HepG2 (cell line): Measurements from ENCODE around the gene PRR35. TPM values are rescaled to one million over a fixed set of nuclear protein-coding genes. Genes with fewer than 3 reads are reported as not detected.

Experiments used
- ATAC-seq: fragments of 200-7000 bp; cut with Tn5 transposase; 3 replicates; pipeline ENCODE4 v1.9.1; 2020; ENCODE audit warnings: mild to moderate bottlenecking, moderate library complexity
- BruUV-seq: library from RNA; stranded (reverse); fragments of 400-500 nt; replicated peaks from 2 replicates; lab custom pipeline; 2021; lab: Mats Ljungman, UMichigan
- CTCF ChIA-PET: fragments of 300-600 bp; formaldehyde crosslinking; extraction: SDS; loops from one replicate; lab custom pipeline; 2021; ENCODE audit warnings: low total read pairs, inconsistent platforms, low intra/inter-chr PET ratio; lab: Yijun Ruan, JAX
- POLR2A ChIA-PET: fragments of 350-600 bp; sonication (Branson Sonifier 250); formaldehyde crosslinking; loops from one replicate; lab custom pipeline; 2020; ENCODE audit warnings: antibody characterized with exemption, inconsistent platforms; lab: Yijun Ruan, JAX
- DNase-seq: peaks from one replicate; pipeline ENCODE4 v3.0.0-alpha.2; 2015; ENCODE audit warnings: low spot score
- FAIRE-seq: peaks from 3 replicates; lab custom pipeline; 2011; peaks lifted over from hg19 to GRCh38; lab: Jason Lieb, UNC
- H2AFZ ChIP-seq: one replicate; pipeline ENCODE4 v1.6.1; 2011; ENCODE audit warnings: low read length, inconsistent platforms
- H3K27ac ChIP-seq: fragments of 300-600 bp; 3 replicates; pipeline ENCODE4 v1.8.0; 2011; ENCODE audit warnings: mixed run types, mild to moderate bottlenecking, mixed read lengths, low read length, inconsistent platforms; ENCODE audit not compliant: insufficient read depth; ENCODE audit errors: extremely low read length
- H3K27me3 ChIP-seq, 2 experiments: fragments of 200-600 bp in 1 of 2; 2 replicates in 1 of 2; 3 replicates in 1 of 2; pipeline versions ENCODE4 v1.6.0 to v1.8.0; 2011; ENCODE audit warnings: low read length in 2 of 2, mild to moderate bottlenecking in 2 of 2, moderate library complexity in 2 of 2, inconsistent platforms in 1 of 2; ENCODE audit not compliant: insufficient read depth in 2 of 2, control insufficient read depth in 1 of 2
- H3K36me3 ChIP-seq, 2 experiments: fragments of 200-600 bp in 1 of 2; replicated peaks in 1 of 2; 2 replicates in 1 of 2; 3 replicates in 1 of 2; pipeline versions ENCODE4 v1.5.1 to v1.8.0; 2011; ENCODE audit warnings: low read length in 2 of 2, inconsistent platforms in 1 of 2; ENCODE audit not compliant: insufficient read depth in 2 of 2, control insufficient read depth in 1 of 2
- H3K4me1 ChIP-seq: 2 replicates; pipeline ENCODE4 v1.5.1; 2012; ENCODE audit warnings: low read length, inconsistent platforms; ENCODE audit not compliant: insufficient read depth
- H3K4me2 ChIP-seq: 2 replicates; pipeline ENCODE4 v1.6.0; 2011; ENCODE audit warnings: low read depth, low read length, inconsistent platforms
- H3K4me3 ChIP-seq, 3 experiments: fragments of 200-600 bp in 1 of 3; sonication (generic), shearing (Covaris generic) in 1 of 3; replicated peaks in 1 of 3; 2 replicates each; pipeline ENCODE4 v1.5.1; 2011 to 2016; ENCODE audit warnings: low read length in 3 of 3, inconsistent platforms in 2 of 3, low read depth in 2 of 3, mild to moderate bottlenecking in 2 of 3, control low read depth in 1 of 3, mixed read lengths in 1 of 3; ENCODE audit not compliant: insufficient read depth in 1 of 3
- H3K79me2 ChIP-seq: one replicate; pipeline ENCODE4 v1.6.1; 2011; ENCODE audit warnings: low read length, inconsistent platforms; ENCODE audit not compliant: insufficient read depth
- H3K9ac ChIP-seq: 2 replicates; pipeline ENCODE4 v1.6.0; 2011; ENCODE audit warnings: mild to moderate bottlenecking, low read depth, low read length, inconsistent platforms; ENCODE audit not compliant: insufficient read depth
- H3K9me3 ChIP-seq: 2 replicates; pipeline ENCODE4 v1.5.1; 2012; ENCODE audit warnings: mild to moderate bottlenecking, low read length
- H4K20me1 ChIP-seq: 2 replicates; pipeline ENCODE4 v1.6.0; 2011; ENCODE audit warnings: inconsistent platforms, mild to moderate bottlenecking, low read length, moderate library complexity; ENCODE audit not compliant: insufficient read depth
- E2F1 ChIP-seq: sonication (generic); formaldehyde crosslinking; IDR thresholded peaks from 2 replicates; pipeline ENCODE4 v1.5.0; 2020; ENCODE audit warnings: missing genetic modification reagents
- NFKBIZ ChIP-seq: IDR thresholded peaks from 2 replicates; pipeline ENCODE4 v1.6.1; 2018; ENCODE audit warnings: missing genetic modification reagents, missing compliant biosample characterization
- WGBS: methylation state at CpG from one replicate; pipeline ENCODE4 v1.1.6; 2017; ENCODE audit warnings: low lambda C conversion rate; 5-methylcytosine and 5-hydroxymethylcytosine counted together
- in situ Hi-C: cut with HindIII; loops from 2 replicates; pipeline ENCODE4 v1.10.0; 2017; ENCODE audit warnings: low pct_unique_long_range_greater_than_20kb; ENCODE audit not compliant: extremely low pct_ligation_motif_present
- intact Hi-C: fragments of 100-400 bp; cut with micrococcal nuclease; formaldehyde crosslinking; loops from one replicate; pipeline ENCODE4 v1.10.0; 2022; ENCODE audit not compliant: unreplicated experiment
- microRNA-seq: library from miRNA; unstranded; fragments of <30 nt; microRNA quantifications from one replicate; pipeline ENCODE4, GENCODE V29; 2020
- polyA plus RNA-seq, 8 experiments: library from polyadenylated mRNA; depleted of rRNA in 3 of 8; stranded (reverse) in 7 of 8; unstranded in 1 of 8; fragments of >200 nt; fragmentation: Illumina TruSeq in 4 of 8; extraction: Trizol in 4 of 8; gene quantifications; 2 replicates each; pipeline versions ENCODE4 v1.2.1 to v1.2.3, GENCODE V29; 2011 to 2016; ENCODE audit warnings: low read depth in 4 of 8, missing spikeins in 1 of 8, mixed read lengths in 1 of 8; ENCODE audit not compliant: insufficient read depth in 1 of 8
- small RNA-seq, 3 experiments: library from RNA; depleted of rRNA; stranded (forward); fragments of <200 nt; gene quantifications; one replicate each; pipeline ENCODE3, GENCODE V24; 2012; ENCODE audit warnings: low read depth in 2 of 3, low replicate concordance in 1 of 3; ENCODE audit not compliant: insufficient read length in 3 of 3, insufficient read depth in 2 of 3
- total RNA-seq, 5 experiments: library from RNA; depleted of rRNA; stranded (reverse); fragments of >200 nt; fragmentation: Illumina TruSeq; extraction: Trizol; gene quantifications; 2 replicates each; pipeline ENCODE4 v1.2.3, GENCODE V29; 2016; ENCODE audit warnings: low read depth in 1 of 5

Gene PRR35
- total and polyA plus RNA-seq, 2 of the 13 experiments (the other 11 are each of a cell fraction or from before 2014, with no cell fraction given), result 0.07 to 0.16 TPM

GRCh38 chr16:615122-615521, 54.9 kb downstream of the PRR35 start:
- CTCF ChIA-PET, result no interaction called here
- FAIRE-seq, result no peak
- H3K4me3 ChIP-seq, result no peak overlapping the region
- POLR2A ChIA-PET, result no interaction called here
- no peak for ATAC-seq
- no peaks in the 10 kb centered on the region for H3K9me3 ChIP-seq
- intact Hi-C loops, result no loop called here
- no peak overlapping the region for H3K9ac ChIP-seq
- no peaks in the 10 kb centered on the region for H4K20me1 ChIP-seq
- peaks cover 18% of the 10 kb centered on the region for H3K4me1 ChIP-seq
- H3K27ac ChIP-seq, result no peak overlapping the region
- TF ChIP-seq E2F1 (no peak), NFKBIZ (CRISPR knock-in tag) (no peak)
- no TSS peak for BruUV-seq
- H3K36me3 ChIP-seq, result peaks cover 1 to 9% of the 10 kb centered on the region in 2 experiments; a peak in 1 of 5 replicates
- no peaks in the 10 kb centered on the region for H3K79me2 ChIP-seq
- H3K4me2 ChIP-seq, result no peak overlapping the region
- H3K27me3 ChIP-seq, result no peaks in the 10 kb centered on the region
- H2AFZ ChIP-seq, result no peak overlapping the region
- in situ Hi-C loops, result no loop called here
- no peak for DNase-seq
- 99% methylated on average over 13 of the region's 13 CpGs for WGBS

Small RNAs within 50 kb of the gene (microRNA-seq; reads per million reads assigned to microRNA genes)
- gene MIR3176 (49.5 reads per million, percentile 67 among the genes with 10 or more reads in this experiment), gene MIR5587 (0.85 reads per million)

Small RNAs within 50 kb of the gene (small RNA-seq; reads per million reads assigned to genes)
- 0 reads per million in 3 experiments for gene MIR3176
- gene MIR5587, result 0 to 1.9 (median 0.98) reads per million in 3 experiments
- 0 reads per million in 3 experiments for gene Z98883.1

Other genes starting within 250 kb of the PRR35 start
- gene AXIN1, start 207.7 kb upstream of the PRR35 start, total RNA-seq (2016; rRNA removed; fragmentation: Illumina TruSeq; extraction: Trizol), result 18.8 and 24.0 TPM in 2 replicates
- gene AXIN1, start 207.7 kb upstream of the PRR35 start, polyA plus RNA-seq (2011; rRNA removed), result 26.0 and 28.5 TPM in 2 replicates
- gene MRPL28, start 189.9 kb upstream of the PRR35 start, total RNA-seq (2016; rRNA removed; fragmentation: Illumina TruSeq; extraction: Trizol), result 114 and 128 TPM in 2 replicates
- gene MRPL28, start 189.9 kb upstream of the PRR35 start, polyA plus RNA-seq (2011; rRNA removed), result 121 and 135 TPM in 2 replicates
- gene PGAP6, start 178.4 kb upstream of the PRR35 start, total RNA-seq (2016; rRNA removed; fragmentation: Illumina TruSeq; extraction: Trizol), result 33.7 and 52.7 TPM in 2 replicates
- 136 and 192 TPM in 2 replicates for gene PGAP6, start 178.4 kb upstream of the PRR35 start, polyA plus RNA-seq (2011; rRNA removed)
- gene NME4, start 163.2 kb upstream of the PRR35 start, total RNA-seq (2016; rRNA removed; fragmentation: Illumina TruSeq; extraction: Trizol), result 82.8 and 121 TPM in 2 replicates
- 263 and 275 TPM in 2 replicates for gene NME4, start 163.2 kb upstream of the PRR35 start, polyA plus RNA-seq (2011; rRNA removed)
- 27.8 and 36.3 TPM in 2 replicates for gene DECR2, start 158.5 kb upstream of the PRR35 start, total RNA-seq (2016; rRNA removed; fragmentation: Illumina TruSeq; extraction: Trizol)
- gene DECR2, start 158.5 kb upstream of the PRR35 start, polyA plus RNA-seq (2011; rRNA removed), result 44.6 and 51.2 TPM in 2 replicates
- 48.4 and 57.6 TPM in 2 replicates for gene RAB11FIP3, start 134.7 kb upstream of the PRR35 start, total RNA-seq (2016; rRNA removed; fragmentation: Illumina TruSeq; extraction: Trizol)
- 34.3 and 42.9 TPM in 2 replicates for gene RAB11FIP3, start 134.7 kb upstream of the PRR35 start, polyA plus RNA-seq (2011; rRNA removed)
- gene CAPN15, start 32.7 kb upstream of the PRR35 start, total RNA-seq (2016; rRNA removed; fragmentation: Illumina TruSeq; extraction: Trizol), result 15.0 and 24.5 TPM in 2 replicates
- gene CAPN15, start 32.7 kb upstream of the PRR35 start, polyA plus RNA-seq (2011; rRNA removed), result 14.9 and 22.2 TPM in 2 replicates
- gene NHLRC4, start 6.6 kb downstream of the PRR35 start, total RNA-seq (2016; rRNA removed; fragmentation: Illumina TruSeq; extraction: Trizol), result 0.40 and 0.48 TPM in 2 replicates
- gene NHLRC4, start 6.6 kb downstream of the PRR35 start, polyA plus RNA-seq (2011; rRNA removed), result 0.59 and 1.1 TPM in 2 replicates
- gene PIGQ, start 9.6 kb downstream of the PRR35 start, total RNA-seq (2016; rRNA removed; fragmentation: Illumina TruSeq; extraction: Trizol), result 8.4 and 19.7 TPM in 2 replicates
- 7.7 and 13.6 TPM in 2 replicates for gene PIGQ, start 9.6 kb downstream of the PRR35 start, polyA plus RNA-seq (2011; rRNA removed)
- gene RAB40C, start 29.7 kb downstream of the PRR35 start, total RNA-seq (2016; rRNA removed; fragmentation: Illumina TruSeq; extraction: Trizol), result 8.2 and 11.5 TPM in 2 replicates
- gene RAB40C, start 29.7 kb downstream of the PRR35 start, polyA plus RNA-seq (2011; rRNA removed), result 7.7 and 10.6 TPM in 2 replicates
- 2.4 and 4.9 TPM in 2 replicates for gene WFIKKN1, start 70.6 kb downstream of the PRR35 start, total RNA-seq (2016; rRNA removed; fragmentation: Illumina TruSeq; extraction: Trizol)
- gene WFIKKN1, start 70.6 kb downstream of the PRR35 start, polyA plus RNA-seq (2011; rRNA removed), result 1.7 and 2.9 TPM in 2 replicates
- gene METTL26, start 75.9 kb downstream of the PRR35 start, total RNA-seq (2016; rRNA removed; fragmentation: Illumina TruSeq; extraction: Trizol), result 70.1 and 75.1 TPM in 2 replicates
- 65.5 and 65.8 TPM in 2 replicates for gene METTL26, start 75.9 kb downstream of the PRR35 start, polyA plus RNA-seq (2011; rRNA removed)
- 54.6 and 76.7 TPM in 2 replicates for gene MCRIP2, start 81.4 kb downstream of the PRR35 start, total RNA-seq (2016; rRNA removed; fragmentation: Illumina TruSeq; extraction: Trizol)
- 39.6 and 50.7 TPM in 2 replicates for gene MCRIP2, start 81.4 kb downstream of the PRR35 start, polyA plus RNA-seq (2011; rRNA removed)
- gene WDR90, start 89.0 kb downstream of the PRR35 start, total RNA-seq (2016; rRNA removed; fragmentation: Illumina TruSeq; extraction: Trizol), result 10.2 and 28.9 TPM in 2 replicates
- 11.1 and 14.9 TPM in 2 replicates for gene WDR90, start 89.0 kb downstream of the PRR35 start, polyA plus RNA-seq (2011; rRNA removed)
- gene RHOT2, start 107.7 kb downstream of the PRR35 start, total RNA-seq (2016; rRNA removed; fragmentation: Illumina TruSeq; extraction: Trizol), result 34.1 and 63.6 TPM in 2 replicates
- 76.9 and 104 TPM in 2 replicates for gene RHOT2, start 107.7 kb downstream of the PRR35 start, polyA plus RNA-seq (2011; rRNA removed)
- gene RHBDL1, start 115.3 kb downstream of the PRR35 start, total RNA-seq (2016; rRNA removed; fragmentation: Illumina TruSeq; extraction: Trizol), result 0.87 and 1.8 TPM in 2 replicates
- 3.8 and 5.3 TPM in 2 replicates for gene RHBDL1, start 115.3 kb downstream of the PRR35 start, polyA plus RNA-seq (2011; rRNA removed)
- gene STUB1, start 120.0 kb downstream of the PRR35 start, total RNA-seq (2016; rRNA removed; fragmentation: Illumina TruSeq; extraction: Trizol), result 78.2 and 79.9 TPM in 2 replicates
- 52.9 and 59.6 TPM in 2 replicates for gene STUB1, start 120.0 kb downstream of the PRR35 start, polyA plus RNA-seq (2011; rRNA removed)
- gene JMJD8, start 123.9 kb downstream of the PRR35 start, total RNA-seq (2016; rRNA removed; fragmentation: Illumina TruSeq; extraction: Trizol), result 0.55 and 2.6 TPM in 2 replicates
- gene JMJD8, start 123.9 kb downstream of the PRR35 start, polyA plus RNA-seq (2011; rRNA removed), result 11.8 and 17.3 TPM in 2 replicates
- gene WDR24, start 130.0 kb downstream of the PRR35 start, total RNA-seq (2016; rRNA removed; fragmentation: Illumina TruSeq; extraction: Trizol), result 1.4 and 3.8 TPM in 2 replicates
- gene WDR24, start 130.0 kb downstream of the PRR35 start, polyA plus RNA-seq (2011; rRNA removed), result 4.5 and 8.3 TPM in 2 replicates
- 0.20 and 0.22 TPM in 2 replicates for gene FBXL16, start 145.4 kb downstream of the PRR35 start, total RNA-seq (2016; rRNA removed; fragmentation: Illumina TruSeq; extraction: Trizol)
- 2.0 and 2.2 TPM in 2 replicates for gene FBXL16, start 145.4 kb downstream of the PRR35 start, polyA plus RNA-seq (2011; rRNA removed)
- gene METRN, start 154.7 kb downstream of the PRR35 start, total RNA-seq (2016; rRNA removed; fragmentation: Illumina TruSeq; extraction: Trizol), result 27.3 and 46.1 TPM in 2 replicates
- gene METRN, start 154.7 kb downstream of the PRR35 start, polyA plus RNA-seq (2011; rRNA removed), result 25.5 and 34.0 TPM in 2 replicates
- 17.8 and 47.8 TPM in 2 replicates for gene ANTKMT, start 160.8 kb downstream of the PRR35 start, total RNA-seq (2016; rRNA removed; fragmentation: Illumina TruSeq; extraction: Trizol)
- gene ANTKMT, start 160.8 kb downstream of the PRR35 start, polyA plus RNA-seq (2011; rRNA removed), result 7.5 and 11.8 TPM in 2 replicates
- 0.53 TPM in 1 of 2 replicates, not detected in the other for gene CCDC78, start 166.0 kb downstream of the PRR35 start, total RNA-seq (2016; rRNA removed; fragmentation: Illumina TruSeq; extraction: Trizol)
- 1.5 and 1.7 TPM in 2 replicates for gene CCDC78, start 166.0 kb downstream of the PRR35 start, polyA plus RNA-seq (2011; rRNA removed)
- 3.4 and 4.7 TPM in 2 replicates for gene HAGHL, start 166.7 kb downstream of the PRR35 start, total RNA-seq (2016; rRNA removed; fragmentation: Illumina TruSeq; extraction: Trizol)
- 8.4 and 12.7 TPM in 2 replicates for gene HAGHL, start 166.7 kb downstream of the PRR35 start, polyA plus RNA-seq (2011; rRNA removed)
- 16.9 and 21.7 TPM in 2 replicates for gene CIAO3, start 180.6 kb downstream of the PRR35 start, total RNA-seq (2016; rRNA removed; fragmentation: Illumina TruSeq; extraction: Trizol)
- gene CIAO3, start 180.6 kb downstream of the PRR35 start, polyA plus RNA-seq (2011; rRNA removed), result 25.0 and 25.2 TPM in 2 replicates
- 0.72 and 2.0 TPM in 2 replicates for gene MSLN, start 200.3 kb downstream of the PRR35 start, total RNA-seq (2016; rRNA removed; fragmentation: Illumina TruSeq; extraction: Trizol)
- gene MSLN, start 200.3 kb downstream of the PRR35 start, polyA plus RNA-seq (2011; rRNA removed), result 2.3 and 3.0 TPM in 2 replicates
- 22.4 and 26.2 TPM in 2 replicates for gene RPUSD1, start 228.0 kb downstream of the PRR35 start, total RNA-seq (2016; rRNA removed; fragmentation: Illumina TruSeq; extraction: Trizol)
- 13.1 and 15.9 TPM in 2 replicates for gene RPUSD1, start 228.0 kb downstream of the PRR35 start, polyA plus RNA-seq (2011; rRNA removed)
- 8.8 and 22.9 TPM in 2 replicates for gene CHTF18, start 228.2 kb downstream of the PRR35 start, total RNA-seq (2016; rRNA removed; fragmentation: Illumina TruSeq; extraction: Trizol)
- gene CHTF18, start 228.2 kb downstream of the PRR35 start, polyA plus RNA-seq (2011; rRNA removed), result 7.3 and 8.6 TPM in 2 replicates
- gene GNG13, start 240.3 kb downstream of the PRR35 start, total RNA-seq (2016; rRNA removed; fragmentation: Illumina TruSeq; extraction: Trizol), result not detected in 2 replicates
- not detected in 2 replicates for gene GNG13, start 240.3 kb downstream of the PRR35 start, polyA plus RNA-seq (2011; rRNA removed)